HS-5 (cell line): ENCODE data around the gene CELF5.
"Not testable (repeated sequence)": the region's sequence is repeated elsewhere in the genome, so short reads cannot be mapped to it uniquely, and the experiment has no call there.

Source experiments
- DNase-seq: peaks from one replicate; pipeline ENCODE4 v3.0.0-alpha.2; 2012; ENCODE audit warnings: low read depth

CELF5 gene

DNA sequence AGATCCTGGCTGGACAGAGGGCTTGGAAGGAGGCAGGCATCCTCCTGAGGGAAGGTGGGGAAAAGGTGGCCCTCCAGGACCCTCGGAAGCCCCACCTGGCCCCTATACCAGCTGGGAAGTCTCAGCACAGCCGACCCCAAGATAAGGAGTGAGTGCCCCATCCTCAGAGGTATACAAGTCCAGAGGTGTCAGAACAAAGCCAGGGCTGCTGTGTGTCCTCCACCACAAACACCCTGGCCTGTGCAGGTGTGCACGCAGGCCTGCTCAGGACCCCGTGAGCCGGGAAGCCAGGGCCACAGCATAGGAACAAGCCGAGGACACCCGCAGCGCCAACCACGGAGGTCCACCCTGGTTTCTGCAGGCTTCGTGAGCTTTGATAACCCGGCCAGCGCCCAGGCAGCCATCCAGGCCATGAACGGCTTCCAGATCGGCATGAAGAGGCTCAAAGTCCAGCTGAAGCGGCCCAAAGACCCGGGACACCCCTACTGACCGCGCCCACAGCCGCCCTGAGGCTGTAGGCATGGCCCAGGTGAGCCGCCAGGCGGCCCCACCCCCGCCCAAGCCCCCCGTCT, 68.6 kb downstream of the CELF5 start:
- no peak for DNase-seq

DNA sequence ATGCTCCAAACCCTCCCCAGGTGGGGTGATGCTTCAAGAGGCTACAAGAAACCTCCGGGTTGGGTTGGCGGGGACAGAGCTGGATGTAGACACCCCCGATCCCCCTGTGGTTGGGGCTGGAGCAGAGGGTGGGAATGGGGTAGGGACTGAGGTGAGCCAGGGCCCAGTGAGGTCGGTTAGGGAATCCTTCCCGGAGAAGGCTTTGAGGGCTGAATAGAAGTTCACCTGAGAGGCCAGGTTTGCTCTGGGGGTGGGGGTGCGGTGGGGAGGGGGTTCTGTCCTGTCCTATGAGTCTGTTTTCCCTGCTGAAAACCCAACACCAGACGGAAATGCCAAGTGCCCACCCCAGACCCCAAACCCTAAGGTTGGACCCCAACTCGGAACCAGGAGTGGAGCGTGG, 69.1 kb downstream of the CELF5 start:
- DNase-seq, result no peak

DNA sequence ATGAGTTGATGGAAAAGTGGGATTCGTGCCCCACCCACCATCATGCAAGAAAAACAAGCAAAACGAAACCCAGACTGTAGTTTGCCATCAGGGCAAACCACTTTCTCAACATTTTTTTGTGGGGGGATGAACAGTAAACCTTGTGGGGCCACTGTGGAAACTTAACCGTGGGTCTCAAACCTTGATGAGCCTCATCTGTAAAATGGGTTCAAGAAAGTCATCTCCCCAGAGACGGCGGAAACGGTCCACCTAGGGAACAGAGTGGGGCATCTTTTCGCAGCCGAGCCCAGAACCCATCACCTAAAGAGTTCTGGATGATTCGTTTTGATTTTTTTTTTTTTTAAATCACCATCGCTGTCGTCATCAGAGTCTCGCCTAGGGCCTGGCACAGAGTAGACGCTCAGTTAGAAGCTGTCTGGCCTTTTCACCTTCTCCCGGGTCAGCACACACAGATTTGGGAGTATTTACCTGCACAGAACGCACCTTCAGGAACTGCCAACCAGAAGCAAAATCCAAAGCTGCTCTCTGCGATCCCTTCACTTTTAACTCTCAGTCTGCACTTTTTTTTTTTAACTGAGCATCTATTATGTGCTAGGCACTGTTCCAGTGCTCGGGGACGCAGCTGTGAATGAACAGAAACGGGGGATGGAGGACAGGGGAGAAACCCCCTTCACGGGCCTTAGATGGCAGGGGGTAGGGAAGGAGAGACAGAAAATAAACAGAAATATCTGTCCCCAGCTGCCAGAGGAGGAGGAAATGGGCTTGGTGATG, 69.8 kb downstream of the CELF5 start:
- DNase-seq, result no peak

DNA sequence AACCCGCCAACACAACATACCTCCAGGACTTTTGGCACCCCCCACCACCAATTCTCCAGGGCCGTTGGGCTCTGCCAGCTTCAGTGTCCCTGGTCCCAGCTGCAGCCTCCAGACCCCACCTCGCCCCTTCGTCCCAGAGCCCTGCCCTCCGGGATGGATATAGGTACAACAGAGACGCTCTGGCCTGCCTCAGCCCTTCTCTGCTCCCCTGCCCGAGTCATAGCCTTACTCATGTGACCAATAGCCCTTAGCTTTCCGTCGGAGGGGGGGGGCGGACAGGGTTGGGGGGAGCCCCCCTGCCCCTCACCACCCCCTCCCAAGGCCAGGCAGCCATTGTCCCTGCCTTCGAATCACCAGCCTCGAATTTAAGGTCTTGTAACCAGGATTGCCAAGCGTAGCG, 71.1 kb downstream of the CELF5 start:
- no peak for DNase-seq

DNA sequence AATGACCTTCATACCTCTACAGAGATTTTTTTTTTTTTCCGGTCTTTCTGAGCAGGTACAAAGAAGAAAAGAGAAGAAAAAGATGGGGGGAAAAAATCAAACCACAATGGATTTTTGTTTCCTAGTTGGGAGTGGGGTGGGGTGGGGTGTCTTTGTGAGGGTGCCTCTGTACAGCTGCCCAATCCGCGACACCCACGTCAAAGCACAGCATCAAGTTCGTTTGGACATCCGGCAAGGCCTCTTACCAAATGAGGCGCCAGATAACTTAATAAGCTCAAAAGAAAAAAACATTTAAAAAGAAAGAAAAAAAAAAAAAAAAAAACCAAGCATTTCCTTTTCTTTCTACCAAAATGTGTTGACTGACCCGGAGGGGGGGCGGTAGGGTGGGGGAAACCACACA, 71.6 kb downstream of the CELF5 start:
- no peak for DNase-seq

DNA sequence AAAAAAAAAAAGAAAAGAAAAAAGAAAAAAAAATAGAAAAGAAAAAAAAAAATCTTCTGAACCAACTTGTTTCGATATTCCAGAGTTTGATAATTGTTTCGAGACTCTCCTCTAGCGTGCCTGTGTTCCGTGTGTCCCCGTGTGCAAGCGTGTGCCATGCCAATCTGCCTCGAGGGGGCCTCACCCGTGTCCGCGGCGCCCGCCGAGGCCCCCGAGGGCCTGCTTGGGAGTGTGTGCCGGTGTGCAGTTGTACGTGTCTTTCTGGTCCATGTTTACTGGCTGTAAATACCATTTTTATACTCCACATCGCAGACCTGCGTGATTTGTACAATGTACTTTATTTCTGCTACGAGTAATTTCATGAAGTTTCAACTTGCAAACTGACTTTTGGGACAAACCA, 72.0 kb downstream of the CELF5 start:
- DNase-seq, result no peak

DNA sequence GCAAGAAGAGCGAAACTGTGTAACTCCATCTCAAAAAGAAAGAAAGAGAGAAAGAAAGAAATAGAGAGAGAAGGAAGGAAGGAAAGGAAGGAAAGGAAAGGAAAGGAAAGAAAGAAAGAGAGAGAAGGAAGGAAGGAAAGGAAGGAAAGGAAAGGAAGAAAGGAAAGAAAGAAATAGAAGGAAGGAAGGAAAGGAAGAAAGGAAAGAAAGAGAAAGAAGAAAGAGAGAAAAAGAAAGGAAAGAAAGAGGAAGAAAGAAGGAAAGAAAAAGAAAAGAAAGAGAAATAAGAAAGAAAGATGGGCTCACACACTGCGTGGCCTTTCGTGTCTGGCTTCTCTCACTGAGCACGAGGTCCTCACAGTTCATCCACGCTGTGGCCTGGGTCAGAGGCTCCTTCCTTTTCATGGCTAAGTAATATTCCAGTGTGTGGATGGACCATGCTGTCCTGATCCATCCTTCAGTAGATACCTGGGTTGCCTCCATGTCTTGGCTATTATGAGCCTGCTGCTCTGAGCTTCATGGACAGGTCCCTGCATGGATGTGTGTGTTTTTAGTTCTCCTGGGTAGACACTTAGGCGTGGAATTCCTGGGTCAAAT, 74.5 kb downstream of the CELF5 start:
- DNase-seq, result no peak

DNA sequence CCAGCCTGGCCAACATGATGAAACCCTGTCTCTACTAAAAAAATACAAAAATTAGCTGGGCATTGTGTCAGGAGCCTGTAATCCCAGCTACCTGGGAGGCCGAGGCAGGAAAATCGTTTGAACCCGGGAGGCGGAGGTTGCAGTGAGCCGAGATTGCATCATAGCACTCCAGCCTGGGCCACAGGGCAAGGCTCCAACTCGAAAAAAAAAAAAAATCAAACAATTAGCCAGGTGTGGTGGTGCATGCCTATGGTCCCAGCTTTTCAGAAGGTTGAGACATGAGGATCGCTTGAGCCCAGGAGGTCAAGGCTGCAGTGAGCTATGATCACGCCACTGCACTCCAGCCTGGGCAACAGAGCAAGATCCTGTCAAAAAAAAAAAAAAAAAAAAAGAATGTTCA, 76.1 kb downstream of the CELF5 start:
- DNase-seq, result not testable (repeated sequence)

DNA sequence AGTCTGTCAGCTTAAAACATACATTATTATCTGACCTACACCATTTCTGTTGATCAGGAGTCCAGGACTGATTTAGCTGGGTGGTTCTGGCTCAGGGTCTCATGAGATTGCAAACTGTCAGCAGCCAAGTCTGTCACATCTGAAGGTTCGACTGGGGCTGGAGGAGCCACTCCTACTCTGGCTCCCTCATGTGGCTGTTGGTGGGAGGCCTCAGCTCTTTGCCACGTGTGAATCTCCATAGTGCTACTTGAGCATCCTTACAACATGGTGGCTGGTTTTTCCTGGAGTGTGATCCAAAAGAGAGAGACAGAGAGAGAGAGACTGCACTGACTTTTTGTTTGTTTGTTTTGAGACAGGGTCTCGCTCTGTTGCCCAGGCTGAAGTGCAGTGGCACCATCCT, 78.3 kb downstream of the CELF5 start:
- DNase-seq, result no peak

DNA sequence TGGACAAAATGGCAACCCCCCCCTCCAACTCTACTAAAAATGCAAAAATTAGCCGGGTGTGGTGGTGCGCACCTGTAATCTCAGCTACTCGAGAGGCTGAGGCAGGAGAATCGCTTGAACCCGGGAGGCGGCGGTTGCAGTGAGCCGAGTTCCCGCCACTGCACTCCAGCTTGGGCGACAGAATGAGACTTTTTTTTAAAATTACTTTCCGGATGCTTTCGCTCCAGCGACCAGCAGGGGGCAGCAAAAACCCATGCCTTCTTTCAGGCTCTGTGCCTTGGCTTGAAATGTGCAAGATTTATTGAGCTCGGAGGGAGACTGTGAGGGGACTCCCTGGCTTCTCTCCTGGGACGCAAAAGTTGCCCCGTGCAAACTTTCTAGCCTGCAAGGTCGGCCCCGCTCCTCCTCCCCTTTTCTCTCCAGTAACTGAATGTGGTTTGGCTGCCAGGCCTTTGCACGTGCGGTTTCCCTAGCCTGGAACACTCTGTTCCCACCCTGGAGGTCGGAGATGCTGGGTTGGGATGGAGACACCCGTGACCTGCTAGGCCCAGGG, 80.5 kb downstream of the CELF5 start:
- DNase-seq, result peak; percentile 42

DNA sequence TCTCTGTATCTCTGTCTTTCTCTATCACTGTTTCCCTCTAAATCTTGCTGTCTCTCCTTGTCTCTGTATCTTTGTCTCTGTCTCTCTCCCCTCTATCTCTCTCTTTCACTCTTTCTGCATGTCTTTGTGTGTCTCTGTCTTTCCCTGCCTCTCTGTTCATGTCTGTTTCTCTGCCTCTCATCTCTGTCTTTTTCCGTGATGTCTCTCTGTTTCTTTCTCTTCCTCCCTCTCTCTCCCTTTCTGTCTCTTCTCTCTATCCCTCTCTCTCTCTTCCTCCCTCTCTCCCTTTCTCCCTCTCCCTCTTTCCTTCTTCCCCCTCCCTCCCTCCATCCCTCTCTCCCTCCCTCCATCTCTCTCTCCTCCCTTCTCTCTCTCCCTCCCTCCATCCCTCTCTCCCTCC, 85.3 kb downstream of the CELF5 start:
- DNase-seq, result no peak

DNA sequence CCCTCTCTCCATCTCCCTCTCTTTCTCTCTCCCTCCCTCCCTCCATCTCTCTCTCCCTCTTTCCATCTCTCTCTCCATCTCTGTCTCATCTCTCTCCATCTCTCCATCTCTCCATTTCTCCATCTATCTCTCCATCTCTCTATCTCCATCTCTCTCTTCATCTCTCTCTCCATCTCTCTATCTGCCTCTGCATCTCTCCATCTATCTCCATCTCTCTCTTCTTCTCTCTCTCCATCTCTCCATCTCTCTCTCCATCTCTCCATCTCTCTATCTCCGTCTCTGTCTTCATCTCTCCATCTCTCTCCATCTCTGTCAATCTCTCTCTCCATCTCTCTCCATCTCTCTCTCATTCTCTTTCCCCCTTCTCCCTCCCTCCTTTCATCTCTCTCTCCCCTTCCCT, 85.8 kb downstream of the CELF5 start:
- DNase-seq, result no peak

DNA sequence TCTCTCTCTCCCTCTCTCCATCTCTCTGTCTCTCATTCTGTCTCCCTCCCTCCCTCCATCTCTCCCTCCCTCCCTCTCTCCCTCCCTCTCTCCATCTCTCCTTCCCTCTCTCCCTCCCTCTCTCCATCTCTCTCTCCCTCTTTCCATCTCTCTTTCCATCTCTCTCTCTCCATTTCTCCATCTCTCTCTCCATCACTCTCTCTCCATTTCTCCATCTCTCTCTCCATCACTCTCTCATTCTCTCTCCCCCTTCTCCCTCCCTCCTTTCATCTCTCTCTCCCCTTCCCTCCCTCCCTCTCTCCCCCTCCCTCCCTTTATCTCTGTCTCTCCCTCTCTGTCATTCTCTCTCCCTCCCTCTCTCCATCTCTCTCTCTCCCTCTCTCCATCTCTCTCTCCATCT, 86.2 kb downstream of the CELF5 start:
- no peak for DNase-seq

DNA sequence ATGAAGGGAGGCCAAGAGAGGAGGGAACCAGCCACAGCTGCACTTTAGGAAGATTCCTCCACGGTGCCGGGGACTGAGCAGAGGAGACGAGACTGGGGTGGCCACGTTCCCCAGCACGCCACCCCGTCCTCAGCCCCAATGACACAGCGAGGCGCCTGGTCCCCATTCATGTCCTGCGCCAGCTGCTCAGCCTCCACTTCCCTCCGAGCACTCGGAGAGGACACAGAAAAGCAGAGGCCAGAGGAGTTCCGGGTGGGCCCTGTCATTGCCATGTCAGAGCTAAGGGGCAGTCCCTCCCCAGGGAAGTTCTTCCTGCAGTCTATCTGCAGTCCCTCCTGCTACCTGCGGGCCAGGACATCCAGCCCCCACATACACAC, 88.7 kb downstream of the CELF5 start:
- no peak for DNase-seq

DNA sequence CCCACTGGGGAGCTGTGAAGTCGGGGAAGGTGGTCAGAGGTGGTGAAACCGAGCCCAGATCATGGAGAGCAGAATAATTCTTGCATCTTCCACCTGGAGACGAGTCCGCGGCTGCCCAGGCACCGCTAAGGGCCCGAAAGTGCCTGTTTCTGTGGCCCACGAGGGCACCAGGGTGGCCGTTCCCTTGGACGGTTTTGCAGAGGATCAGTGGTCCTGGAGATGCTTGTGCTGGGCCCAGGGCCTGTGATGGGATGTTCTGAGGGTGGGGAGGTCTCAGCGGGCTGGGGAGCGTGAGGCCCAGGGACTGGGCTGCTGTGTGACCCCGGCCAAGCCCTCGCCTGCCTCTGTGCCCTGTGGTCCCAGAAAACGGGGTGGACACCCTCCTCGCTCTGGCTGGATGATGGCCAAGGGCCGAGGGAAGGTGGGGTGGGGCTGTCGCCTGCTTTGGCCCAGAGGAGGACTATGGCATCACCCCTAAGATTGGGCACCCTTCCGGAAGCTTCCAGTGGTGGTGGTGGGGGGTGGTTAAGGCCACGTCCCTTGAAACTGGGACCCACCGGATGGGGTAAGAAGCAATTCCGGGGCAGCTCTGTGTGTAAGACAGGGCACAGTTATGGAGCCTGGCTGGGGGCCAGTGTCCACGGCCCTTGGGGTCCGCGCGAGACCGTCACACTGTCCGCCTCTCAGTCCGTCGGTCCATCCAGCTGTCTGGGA, 90.7 kb downstream of the CELF5 start:
- DNase-seq, result no peak

DNA sequence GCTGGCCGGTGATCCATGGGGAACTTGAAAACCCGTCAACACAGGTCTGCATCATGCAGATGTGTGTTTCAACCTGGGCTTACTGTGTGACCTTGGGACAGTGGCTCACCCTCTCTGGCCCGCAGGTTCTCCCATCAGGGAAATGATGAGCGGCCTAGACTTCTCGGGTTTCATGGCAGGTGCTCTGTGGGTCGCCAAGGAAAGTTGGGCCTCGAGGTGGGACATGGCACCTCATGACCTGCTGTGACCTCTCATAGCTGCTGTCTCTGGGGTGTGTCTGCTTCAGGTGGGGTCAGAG, 91.2 kb downstream of the CELF5 start:
- no peak for DNase-seq

DNA sequence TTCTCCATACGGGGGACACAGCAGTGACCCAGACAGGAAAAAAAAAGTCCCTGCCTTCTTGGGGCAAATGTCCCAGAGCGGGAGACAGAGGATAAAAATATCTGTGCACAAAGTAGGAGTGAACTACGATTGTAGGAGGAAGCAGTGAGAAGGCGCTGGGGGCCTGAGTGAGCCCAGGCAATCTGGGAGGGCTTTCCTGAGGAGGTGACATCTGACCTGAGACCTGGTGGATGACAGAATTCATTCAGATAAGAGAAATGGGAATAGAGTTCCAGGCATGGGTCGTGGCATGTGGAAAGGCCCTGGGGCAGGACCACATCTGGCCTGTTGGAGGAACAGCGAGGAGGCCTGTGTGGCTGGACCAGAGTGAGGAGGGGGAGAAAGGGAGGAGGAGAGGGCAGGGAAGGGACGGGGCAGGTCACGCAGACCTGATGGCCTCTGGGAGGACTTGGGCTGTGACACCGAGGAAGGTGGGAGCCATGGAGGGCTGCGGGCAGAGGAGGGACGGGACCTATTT, 91.7 kb downstream of the CELF5 start:
- DNase-seq, result no peak

DNA sequence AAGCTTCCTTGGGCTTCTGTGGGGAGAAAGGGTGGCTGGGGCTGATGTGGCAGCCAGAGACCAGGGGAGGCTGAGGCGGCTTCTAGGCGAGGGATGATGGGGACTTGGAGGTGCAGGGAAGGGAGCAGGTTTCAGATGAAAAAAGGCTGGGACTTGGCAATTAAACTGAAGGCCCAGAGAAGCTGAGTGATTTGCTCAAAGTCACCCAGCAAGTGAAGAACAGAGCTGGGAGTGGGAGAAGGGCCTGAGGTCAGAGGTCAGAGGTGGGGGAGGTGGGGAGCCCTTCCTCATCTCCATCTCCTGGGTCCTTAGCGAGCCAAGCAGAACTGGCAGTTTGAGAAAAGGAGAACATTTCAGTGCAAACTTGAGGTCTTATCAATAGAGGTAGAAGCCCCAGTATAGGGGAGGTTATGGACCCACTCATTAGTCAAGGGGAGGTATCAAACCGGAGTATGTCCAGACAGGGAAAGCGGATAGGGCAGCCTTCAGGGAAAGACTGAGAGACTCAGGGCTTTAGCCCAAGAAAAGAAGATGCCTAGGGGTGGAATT, 92.3 kb downstream of the CELF5 start:
- no peak for DNase-seq

DNA sequence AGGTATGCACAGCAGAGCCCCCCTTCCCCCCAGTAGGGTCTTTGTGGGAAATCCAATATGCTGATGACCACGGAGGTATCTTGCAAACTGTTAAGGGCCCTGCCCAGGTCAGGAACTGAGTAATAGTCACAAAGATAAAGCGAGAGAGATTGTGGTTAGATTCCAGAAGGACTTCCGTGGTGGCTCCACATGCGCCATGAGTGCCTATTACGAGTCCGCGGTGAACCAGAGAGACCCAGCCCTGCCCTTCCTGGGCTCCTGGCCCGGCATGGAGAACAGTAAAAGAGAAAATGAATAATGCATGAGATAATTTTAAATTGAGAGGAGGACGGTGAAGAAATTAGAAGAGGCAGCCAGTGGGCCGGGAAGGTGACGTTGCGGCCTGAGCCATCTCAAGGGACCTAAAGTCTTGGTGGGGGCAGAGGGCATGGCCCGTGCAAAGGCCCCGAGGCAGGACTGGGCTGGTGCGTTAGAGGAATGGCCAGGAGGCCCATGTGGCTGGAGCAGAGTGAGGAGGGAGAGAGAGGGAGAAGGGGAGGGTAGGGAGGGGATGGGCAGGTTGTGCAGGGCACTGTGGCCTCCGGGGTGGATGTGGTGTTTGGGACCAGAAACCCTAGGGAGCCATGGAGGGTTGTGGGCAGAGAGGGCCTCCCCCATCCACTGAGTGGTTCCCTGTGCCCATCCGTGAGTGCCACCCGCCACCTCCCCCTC, 95.3 kb downstream of the CELF5 start:
- no peak for DNase-seq

DNA sequence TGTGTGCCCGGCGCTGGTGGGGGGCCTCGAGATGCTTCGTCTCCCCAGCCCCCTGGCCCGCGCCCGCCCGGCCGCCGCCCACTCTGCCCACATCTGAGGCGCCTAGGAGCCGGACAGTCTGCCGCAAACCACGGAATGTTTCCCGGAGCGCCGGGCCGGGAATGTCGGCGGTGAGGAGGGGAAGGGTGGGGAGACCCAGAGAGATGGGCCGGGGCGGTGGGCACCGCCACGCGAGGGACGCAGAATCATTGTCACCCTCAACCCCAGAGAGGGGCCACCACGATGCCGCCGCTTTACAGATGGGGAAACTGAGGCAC, 95.9 kb downstream of the CELF5 start:
- no peak for DNase-seq

DNA sequence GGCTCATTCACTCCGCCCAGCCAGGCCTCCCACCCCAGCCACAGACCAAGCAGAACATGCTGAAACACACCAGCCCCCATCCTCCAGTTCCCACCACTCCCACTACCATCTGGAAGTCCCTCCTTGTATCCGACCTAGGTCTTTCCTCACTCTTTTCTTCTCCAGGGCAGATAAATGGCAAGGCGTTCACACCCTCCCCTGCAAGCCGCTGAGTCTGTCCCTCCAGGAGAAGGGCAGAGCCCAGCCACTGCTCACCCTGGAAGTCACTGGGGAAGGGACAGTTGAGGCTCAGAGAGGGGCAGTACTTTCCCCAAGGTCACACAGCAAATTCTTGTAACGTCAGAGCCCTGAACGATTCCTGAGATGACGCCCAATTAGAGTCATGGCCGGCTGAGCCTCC, 96.4 kb downstream of the CELF5 start:
- DNase-seq, result no peak

DNA sequence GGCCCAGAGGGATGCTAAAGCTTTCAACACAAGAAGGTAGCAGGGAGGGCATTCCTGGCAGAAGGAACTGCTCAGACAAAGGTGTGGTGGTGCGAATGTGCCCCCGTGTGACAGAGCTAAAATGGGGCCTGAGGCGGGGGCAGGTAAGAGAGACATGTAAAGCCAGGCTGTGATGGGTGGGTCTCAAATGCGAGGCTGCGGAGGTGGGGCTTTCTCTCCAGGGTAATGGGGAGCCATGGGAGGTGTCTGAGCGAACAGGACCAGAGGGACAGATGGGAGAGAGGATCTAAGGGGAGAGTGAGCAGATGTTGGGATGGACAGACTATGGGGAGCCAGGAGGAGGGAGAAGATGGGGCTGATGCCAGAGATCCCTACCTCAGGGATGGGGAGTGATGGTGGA, 97.2 kb downstream of the CELF5 start:
- DNase-seq, result no peak
